K562 (cell line): ENCODE measurements around the gene SERPINF2. TPM values are rescaled to one million over a fixed set of nuclear protein-coding genes. Genes with fewer than 3 reads are reported as not detected.

Source experiments
- ATAC-seq: fragments of 200-7000 bp; cut with Tn5 transposase; 3 replicates; pipeline ENCODE4 v1.9.1; 2020; ENCODE audit warnings: moderate library complexity
- BruUV-seq: library from RNA; stranded (reverse); fragments of 400-500 nt; replicated peaks from 2 replicates; lab custom pipeline; 2021; lab: Mats Ljungman, UMichigan
- CTCF ChIA-PET: fragments of 300-600 bp; formaldehyde crosslinking; extraction: SDS; loops from one replicate; lab custom pipeline; 2021; ENCODE audit warnings: low intra/inter-chr PET ratio; lab: Yijun Ruan, JAX
- POLR2A ChIA-PET: fragments of 300-600, 350-650 bp; sonication (Branson Sonifier 250); formaldehyde crosslinking; extraction: SDS; loops from one replicate; lab custom pipeline; 2021; ENCODE audit warnings: antibody characterized with exemption, inconsistent platforms; lab: Yijun Ruan, JAX
- DNase-seq, 4 experiments: peaks; one replicate each; pipeline versions ENCODE4 v3.0.0 to v3.0.0-alpha.2; 2011 to 2018; ENCODE audit warnings: low spot score in 3 of 4, mixed read lengths in 3 of 4; ENCODE audit errors: extremely low read depth in 1 of 4
- FAIRE-seq: peaks from 2 replicates; lab custom pipeline; 2011; peaks lifted over from hg19 to GRCh38; lab: Jason Lieb, UNC
- H2AFZ ChIP-seq: 2 replicates; pipeline ENCODE4 v1.6.0; 2011; ENCODE audit warnings: low read depth, low read length, control low read depth, inconsistent platforms
- H3K27ac ChIP-seq: fragments of 200-600 bp; 3 replicates; pipeline ENCODE4 v1.8.0; 2011; ENCODE audit warnings: low read depth, mild to moderate bottlenecking, control low read depth, inconsistent platforms, low read length, moderate library complexity, mixed read lengths; ENCODE audit errors: extremely low read depth
- H3K27me3 ChIP-seq, 2 experiments: fragments of 300-600 bp in 1 of 2; 2 replicates in 1 of 2; 3 replicates in 1 of 2; pipeline versions ENCODE4 v1.6.0 to v1.8.0; 2011; ENCODE audit warnings: inconsistent platforms in 2 of 2, low read length in 2 of 2, mild to moderate bottlenecking in 1 of 2, mixed read lengths in 1 of 2, moderate library complexity in 1 of 2; ENCODE audit not compliant: control insufficient read depth in 2 of 2, insufficient read depth in 2 of 2
- H3K36me3 ChIP-seq: fragments of 300-600 bp; 3 replicates; pipeline ENCODE4 v1.8.0; 2011; ENCODE audit warnings: mild to moderate bottlenecking, low read length, inconsistent platforms; ENCODE audit not compliant: control insufficient read depth, insufficient read depth
- H3K4me1 ChIP-seq, 2 experiments: fragments of 200-600 bp in 1 of 2; replicated peaks in 1 of 2; 2 replicates in 1 of 2; 3 replicates in 1 of 2; pipeline versions ENCODE4 v1.5.1 to v1.8.0; 2011; ENCODE audit warnings: inconsistent platforms in 2 of 2, low read length in 2 of 2, mild to moderate bottlenecking in 1 of 2, mixed read lengths in 1 of 2, moderate library complexity in 1 of 2; ENCODE audit not compliant: control insufficient read depth in 2 of 2, insufficient read depth in 2 of 2
- H3K4me2 ChIP-seq: 2 replicates; pipeline ENCODE4 v1.6.1; 2011; ENCODE audit warnings: low read length, control low read depth, inconsistent platforms, mixed read lengths; ENCODE audit not compliant: insufficient read depth
- H3K4me3 ChIP-seq: fragments of 200-600 bp; sonication (generic), shearing (Covaris generic); 2 replicates; pipeline ENCODE4 v1.5.1; 2016; ENCODE audit warnings: control low read depth, inconsistent platforms
- H3K79me2 ChIP-seq: fragments of 200-600 bp; 3 replicates; pipeline ENCODE4 v1.8.0; 2011; ENCODE audit warnings: low read length, inconsistent platforms; ENCODE audit not compliant: control insufficient read depth, insufficient read depth
- H3K9ac ChIP-seq, 2 experiments: 2 replicates each; pipeline versions ENCODE4 v1.6.0 to v1.6.1; 2011; ENCODE audit warnings: low read depth in 2 of 2, low read length in 2 of 2, control low read depth in 1 of 2, inconsistent platforms in 1 of 2, mild to moderate bottlenecking in 1 of 2, mixed read lengths in 1 of 2; ENCODE audit not compliant: insufficient read depth in 1 of 2
- H3K9me1 ChIP-seq: one replicate; pipeline ENCODE4 v1.6.0; 2011; ENCODE audit warnings: inconsistent platforms, mild to moderate bottlenecking, low read length, moderate library complexity; ENCODE audit not compliant: control insufficient read depth, insufficient read depth
- H3K9me3 ChIP-seq: replicated peaks from 2 replicates; pipeline ENCODE4 v1.5.1; 2011; ENCODE audit warnings: low read depth, low read length, inconsistent platforms; ENCODE audit not compliant: control insufficient read depth, insufficient read depth
- H4K20me1 ChIP-seq: replicated peaks from 2 replicates; pipeline ENCODE4 v1.6.1; 2011; ENCODE audit warnings: low read length, inconsistent platforms, mixed read lengths; ENCODE audit not compliant: control insufficient read depth, insufficient read depth
- FOSL1 ChIP-seq: fragments of 200-800 bp; sonication (Bioruptor generic); conservative IDR thresholded peaks from 2 replicates; pipeline ENCODE4 v1.6.1; 2016; ENCODE audit warnings: missing genetic modification characterization, missing compliant biosample characterization
- GATAD2A ChIP-seq: fragments of 450-650 bp; IDR thresholded peaks from 2 replicates; pipeline ENCODE4 v1.6.1; 2017
- HDAC2 ChIP-seq: fragments of 450-650 bp; IDR thresholded peaks from 2 replicates; pipeline ENCODE4 v1.6.1; 2016; ENCODE audit warnings: mild to moderate bottlenecking
- KDM1A ChIP-seq, 2 experiments: fragments of 450-650 bp; IDR thresholded peaks; 2 replicates each; pipeline ENCODE4 v1.6.1; 2016; ENCODE audit warnings: mild to moderate bottlenecking in 2 of 2
- LEF1 ChIP-seq: fragments of 450-650 bp; IDR thresholded peaks from 2 replicates; pipeline ENCODE4 v1.6.1; 2016; ENCODE audit warnings: mild to moderate bottlenecking
- MEF2D ChIP-seq: conservative IDR thresholded peaks from 2 replicates; pipeline ENCODE4 v1.6.1; 2016; ENCODE audit warnings: low read depth, missing genetic modification characterization, missing compliant biosample characterization
- NCOR1 ChIP-seq: fragments of 450-650 bp; IDR thresholded peaks from 2 replicates; pipeline ENCODE4 v1.6.1; 2016; ENCODE audit warnings: mild to moderate bottlenecking, moderate library complexity
- NFIC ChIP-seq: fragments of 450-650 bp; IDR thresholded peaks from 2 replicates; pipeline ENCODE4 v1.6.1; 2017; ENCODE audit warnings: mild to moderate bottlenecking, inconsistent platforms
- POLR2AphosphoS5 ChIP-seq: IDR thresholded peaks from 2 replicates; pipeline ENCODE4 v1.6.1; 2011; ENCODE audit warnings: mild to moderate bottlenecking, low read depth, low read length, moderate library complexity; ENCODE audit not compliant: control insufficient read depth, insufficient read depth
- RAD51 ChIP-seq: fragments of 450-650 bp; IDR thresholded peaks from 2 replicates; pipeline ENCODE4 v1.7.1; 2016; ENCODE audit warnings: low read depth, mild to moderate bottlenecking, borderline replicate concordance
- SMAD4 ChIP-seq: fragments of 250-450 bp; sonication (Bioruptor Pico); conservative IDR thresholded peaks from 2 replicates; pipeline ENCODE4 v1.8.0; 2021; ENCODE audit warnings: inconsistent platforms, mild to moderate bottlenecking, moderate library complexity
- SMARCE1 ChIP-seq: fragments of 450-650 bp; IDR thresholded peaks from 2 replicates; pipeline ENCODE4 v1.7.1; 2016; ENCODE audit warnings: mild to moderate bottlenecking
- TAL1 ChIP-seq: fragments of 450-650 bp; IDR thresholded peaks from 2 replicates; pipeline ENCODE4 v1.6.1; 2016; ENCODE audit warnings: mild to moderate bottlenecking
- TEAD4 ChIP-seq, 2 experiments: sonication (generic) in 1 of 2; formaldehyde crosslinking in 1 of 2; IDR thresholded peaks; 2 replicates each; pipeline versions ENCODE4 v1.6.1 to v1.8.0; 2012 to 2022; ENCODE audit warnings: borderline replicate concordance in 1 of 2, inconsistent platforms in 1 of 2, low read length in 1 of 2, mild to moderate bottlenecking in 1 of 2, missing genetic modification reagents in 1 of 2
- ZNF384 ChIP-seq: IDR thresholded peaks from 2 replicates; pipeline ENCODE4 v1.6.1; 2012; ENCODE audit warnings: low read depth, low read length, improper control_type of control experiment
- WGBS: fragments of 100-300 bp; shearing (Covaris generic); methylation state at CpG from one replicate; pipeline ENCODE4 v1.1.6; 2016; ENCODE audit warnings: low coverage, mixed read lengths; ENCODE audit not compliant: insufficient coverage; ENCODE audit errors: missing lambda C conversion rate; 5-methylcytosine and 5-hydroxymethylcytosine counted together
- in situ Hi-C: fragments of 300-500 bp; cut with MboI; formaldehyde crosslinking; loops from 4 replicates; pipeline ENCODE4 v1.15.0; 2018; ENCODE audit warnings: inconsistent platforms, mixed read lengths
- intact Hi-C: fragments of 100-400 bp; cut with micrococcal nuclease; formaldehyde crosslinking; loops from 2 replicates; pipeline ENCODE4 v1.14.2; 2022
- polyA plus RNA-seq, 8 experiments: library from polyadenylated mRNA; depleted of rRNA in 4 of 8; stranded (reverse) in 5 of 8; unstranded in 3 of 8; fragments of >200 nt; fragmentation: Nextera tagmentation in 2 of 8; fragmentation: Illumina TruSeq in 1 of 8; extraction: Ambion mirVana in 2 of 8; extraction: Trizol in 1 of 8; gene quantifications; 2 replicates each; pipeline versions ENCODE4 v1.2.1 to v1.2.3, GENCODE V29; 2011 to 2014; ENCODE audit warnings: inconsistent platforms in 1 of 8, missing spikeins in 1 of 8
- total RNA-seq, 7 experiments: library from RNA; depleted of rRNA in 6 of 7; stranded (reverse); fragments of >200 nt in 6 of 7; fragmentation: Illumina TruSeq in 2 of 7; extraction: Trizol in 2 of 7; gene quantifications; 2 replicates each; pipeline versions ENCODE4 v1.2.1 to v1.2.3, GENCODE V29; 2011 to 2021; ENCODE audit warnings: low replicate concordance in 1 of 7
- TF ChIP-seq, protein P1 (sequence below), 2 experiments: fragments of 450-650 bp; formaldehyde crosslinking in 1 of 2; IDR thresholded peaks; 2 replicates each; pipeline versions ENCODE4 v1.4.0 to v1.6.1; 2014 to 2020; ENCODE audit warnings: mild to moderate bottlenecking in 2 of 2, borderline replicate concordance in 1 of 2, low read depth in 1 of 2

Gene SERPINF2
- total and polyA plus RNA-seq, 9 of the 15 experiments (the other 6 are each of a cell fraction or from before 2014, with no cell fraction given): 0.22 TPM; not detected in 8

GRCh38 chr17:1793447-1793806 lies 50.8 kb downstream of the SERPINF2 start:
- H3K27ac ChIP-seq: peak overlapping the region; percentile 45; the same call in 2 of the 3 replicates
- no peak overlapping the region for H2AFZ ChIP-seq
- ChIA-PET POLR2A (interaction anchor here (0.6 to 1.5 kb wide), 6 partner anchors 10 to 237 kb away, joined by 3 to 5 read pairs (median 4); partner anchors contain the start of gene DPH1), CTCF (no interaction called here)
- 0% methylated on average over 1 of the region's 1 CpG for WGBS
- no peak overlapping the region for H3K9ac ChIP-seq
- peaks cover 25 to 31% of the 10 kb centered on the region in 2 experiments; a peak in 4 of 5 replicates for H3K4me1 ChIP-seq
- H3K36me3 ChIP-seq: 0 out of 3 replicates have a peak, but pooled peaks cover 6% of the 10 kb centered on the region
- no peaks in the 10 kb centered on the region for H3K9me1 ChIP-seq
- intact Hi-C loops (no loop called here), in situ Hi-C loops (no loop called here)
- peak overlapping the region; percentile 14; the same call in 1 of the 2 replicates for H3K4me2 ChIP-seq
- DNase-seq (peak in 2 of 4 experiments; percentile 47 to 75), FAIRE-seq (peak; percentile 85), ATAC-seq (peak; percentile 88)
- H3K79me2 ChIP-seq: no peaks in the 10 kb centered on the region; the same call in 2 of the 3 replicates
- H3K27me3 ChIP-seq: no peaks in the 10 kb centered on the region
- no peaks in the 10 kb centered on the region for H4K20me1 ChIP-seq
- H3K9me3 ChIP-seq: no peaks in the 10 kb centered on the region
- no TSS peak for BruUV-seq
- H3K4me3 ChIP-seq: no peak overlapping the region
- peak; percentile 81 to 86 for TF ChIP-seq KDM1A (IDR thresholded peaks at IDR 0.05)
- peak; percentile 54 for TF ChIP-seq TAL1
- peak; percentile 75; the same call in 1 of the 2 replicates for TF ChIP-seq ZNF384
- peak; percentile 63; the same call in 1 of the 2 replicates for TF ChIP-seq HDAC2
- TF ChIP-seq NFIC: 0 out of 2 replicates have a peak, but pooled peaks have one; percentile 10
- no peak for TF ChIP-seq GATAD2A
- TF ChIP-seq SMAD4 (CRISPR knock-in tag): peak; percentile 77
- peak; percentile 37; the same call in 1 of the 2 replicates for TF ChIP-seq MEF2D (tag)
- TF ChIP-seq FOSL1 (tag): peak; percentile 33
- peak; percentile 42; the same call in 1 of the 2 replicates for TF ChIP-seq LEF1
- TF ChIP-seq POLR2AphosphoS5: peak; percentile 41; the same call in 1 of the 2 replicates
- TF ChIP-seq NCOR1: peak; percentile 60; the same call in 1 of the 2 replicates
- TF ChIP-seq SMARCE1: 0 out of 2 replicates have a peak, but pooled peaks have one; percentile 12
- TF ChIP-seq TEAD4 (IDR thresholded peaks at IDR 0.05; ENCODE audit: low read length): peak; percentile 64
- no peak for TF ChIP-seq TEAD4 (CRISPR knock-in tag; IDR thresholded peaks at IDR 0.05; ENCODE audit: borderline replicate concordance)
- TF ChIP-seq, protein P1, sequence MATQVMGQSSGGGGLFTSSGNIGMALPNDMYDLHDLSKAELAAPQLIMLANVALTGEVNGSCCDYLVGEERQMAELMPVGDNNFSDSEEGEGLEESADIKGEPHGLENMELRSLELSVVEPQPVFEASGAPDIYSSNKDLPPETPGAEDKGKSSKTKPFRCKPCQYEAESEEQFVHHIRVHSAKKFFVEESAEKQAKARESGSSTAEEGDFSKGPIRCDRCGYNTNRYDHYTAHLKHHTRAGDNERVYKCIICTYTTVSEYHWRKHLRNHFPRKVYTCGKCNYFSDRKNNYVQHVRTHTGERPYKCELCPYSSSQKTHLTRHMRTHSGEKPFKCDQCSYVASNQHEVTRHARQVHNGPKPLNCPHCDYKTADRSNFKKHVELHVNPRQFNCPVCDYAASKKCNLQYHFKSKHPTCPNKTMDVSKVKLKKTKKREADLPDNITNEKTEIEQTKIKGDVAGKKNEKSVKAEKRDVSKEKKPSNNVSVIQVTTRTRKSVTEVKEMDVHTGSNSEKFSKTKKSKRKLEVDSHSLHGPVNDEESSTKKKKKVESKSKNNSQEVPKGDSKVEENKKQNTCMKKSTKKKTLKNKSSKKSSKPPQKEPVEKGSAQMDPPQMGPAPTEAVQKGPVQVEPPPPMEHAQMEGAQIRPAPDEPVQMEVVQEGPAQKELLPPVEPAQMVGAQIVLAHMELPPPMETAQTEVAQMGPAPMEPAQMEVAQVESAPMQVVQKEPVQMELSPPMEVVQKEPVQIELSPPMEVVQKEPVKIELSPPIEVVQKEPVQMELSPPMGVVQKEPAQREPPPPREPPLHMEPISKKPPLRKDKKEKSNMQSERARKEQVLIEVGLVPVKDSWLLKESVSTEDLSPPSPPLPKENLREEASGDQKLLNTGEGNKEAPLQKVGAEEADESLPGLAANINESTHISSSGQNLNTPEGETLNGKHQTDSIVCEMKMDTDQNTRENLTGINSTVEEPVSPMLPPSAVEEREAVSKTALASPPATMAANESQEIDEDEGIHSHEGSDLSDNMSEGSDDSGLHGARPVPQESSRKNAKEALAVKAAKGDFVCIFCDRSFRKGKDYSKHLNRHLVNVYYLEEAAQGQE (IDR thresholded peaks at IDR 0.05; ENCODE audit: borderline replicate concordance): peak; percentile 23; the same call in 1 of the 2 replicates
- TF ChIP-seq, protein P1 (CRISPR knock-in tag; IDR thresholded peaks at IDR 0.05; ENCODE audit: low read depth): no peak
- peak; percentile 37; the same call in 1 of the 2 replicates for TF ChIP-seq RAD51
